NCI-H748 (cell line): Measurements from ENCODE around the gene PLD6.

Source experiments
- DNase-seq: peaks from one replicate; lab custom pipeline; 2025; ENCODE audit not compliant: unreplicated experiment; lab: John Stamatoyannopoulos, UW

Gene PLD6

GRCh38 chr17:17156511-17156910, 49.6 kb downstream of the PLD6 start:
- no peak for DNase-seq

- DNase-seq: no peak
These were observed 50.0 kb downstream of the PLD6 start for GRCh38 chr17:17156107-17156506.

GRCh38 chr17:17155568-17155967, 50.6 kb downstream of the PLD6 start:
- no peak for DNase-seq

GRCh38 chr17:17154981-17155380, 51.2 kb downstream of the PLD6 start:
- DNase-seq: no peak

- DNase-seq: no peak
These were observed 51.6 kb downstream of the PLD6 start for GRCh38 chr17:17154556-17154955.

- DNase-seq: no peak
These were observed 52.4 kb downstream of the PLD6 start for GRCh38 chr17:17153709-17154108.

GRCh38 chr17:17153071-17153470, 53.1 kb downstream of the PLD6 start:
- DNase-seq: no peak

- DNase-seq: no peak
These were observed 53.7 kb downstream of the PLD6 start for GRCh38 chr17:17152385-17152784.

GRCh38 chr17:17151962-17152361, 54.2 kb downstream of the PLD6 start:
- no peak for DNase-seq

- no peak for DNase-seq
These were observed 54.6 kb downstream of the PLD6 start for GRCh38 chr17:17151541-17151940.

- DNase-seq: no peak
These were observed 55.1 kb downstream of the PLD6 start for GRCh38 chr17:17151055-17151454.
